Frontal cortex (tissue), 4 donors: ENCODE measurements around the gene ASF1B. TPM values are rescaled to one million over a fixed set of nuclear protein-coding genes. Genes with fewer than 3 reads are reported as not detected.
"Not testable (repeated sequence)": the region's sequence is repeated elsewhere in the genome, so short reads cannot be mapped to it uniquely, and the experiment has no call there.

Experiments used
- DNase-seq, 2 donors: peaks; one replicate each; pipeline ENCODE4 v3.0.0; 2012; ENCODE audit warnings: low spot score in 2 of 2
- FAIRE-seq: peaks from 2 replicates; lab custom pipeline; 2012; peaks lifted over from hg19 to GRCh38; lab: Jason Lieb, UNC
- total RNA-seq: library from RNA; depleted of rRNA; stranded (reverse); fragments of >200 nt; gene quantifications from one replicate; pipeline ENCODE4 v1.2.3, GENCODE V29; 2014
- donor health status: control.
- donor health status: control.
- donor health status: control.

The ASF1B gene
- total RNA-seq: 1.2 TPM

GRCh38 chr19:14136509-14137281, at the start of gene ASF1B:
TSS of gene ASF1B (minus strand) at chr19:14136589. CDS start at chr19:14136456, 133 bp downstream.
- peak; percentile 91 for FAIRE-seq
- DNase-seq: peak; percentile 97

DNA sequence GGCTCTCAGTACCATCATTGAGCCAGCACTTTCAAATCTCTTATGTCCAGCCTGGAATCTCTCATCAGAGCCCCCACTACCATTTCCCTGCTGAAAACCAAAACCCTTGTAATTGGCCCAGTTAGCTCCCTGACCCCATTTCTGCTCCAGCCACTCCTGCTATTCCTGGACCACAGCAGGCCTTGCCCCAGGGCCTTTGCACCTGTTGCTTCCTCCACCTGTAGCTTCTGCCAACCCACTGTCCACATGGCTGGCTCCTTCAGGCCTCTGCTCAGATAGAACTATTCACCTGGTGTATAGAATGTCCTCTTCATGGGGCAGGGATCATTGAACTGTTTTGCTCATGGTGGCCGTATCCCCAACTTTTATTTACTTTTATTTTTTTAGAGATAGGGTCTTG, 49.3 kb upstream of the ASF1B start:
- DNase-seq, FAIRE-seq: not testable (repeated sequence)

- DNase-seq: no peak
- no peak for FAIRE-seq
Observed at GRCh38 chr19:14185158-14185557, 48.8 kb upstream of the ASF1B start.

DNA sequence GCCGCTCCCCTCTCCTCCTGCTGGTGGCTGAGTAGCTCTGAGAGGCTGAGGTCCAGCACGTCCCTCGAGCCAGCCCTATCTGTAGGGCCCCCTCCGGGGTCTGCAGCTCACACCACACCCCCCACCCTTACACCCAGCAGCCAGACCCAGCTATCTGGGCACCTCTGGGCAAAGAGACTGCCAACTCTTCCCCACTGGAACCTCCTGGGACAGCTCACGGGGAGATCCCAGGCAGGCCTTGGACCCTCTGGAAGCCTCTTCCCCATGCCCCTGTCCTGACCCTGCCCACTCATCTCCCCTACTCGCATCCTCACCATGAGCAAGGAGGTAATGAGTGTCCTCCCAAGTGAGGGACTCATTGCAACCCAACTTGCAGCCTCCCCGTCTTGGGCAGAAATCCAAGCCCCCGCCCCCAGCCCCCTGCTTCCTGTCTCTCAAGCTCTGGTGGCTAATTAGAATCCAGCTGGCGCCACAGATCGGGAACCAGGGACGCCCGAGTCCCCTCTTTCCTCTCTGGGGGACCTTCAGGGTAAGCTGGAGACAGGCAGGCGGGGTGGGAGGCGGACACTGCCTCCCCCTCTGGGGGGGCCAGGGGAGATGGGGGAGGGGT, 47.5 kb upstream of the ASF1B start:
- DNase-seq: no peak
- FAIRE-seq: no peak

DNA sequence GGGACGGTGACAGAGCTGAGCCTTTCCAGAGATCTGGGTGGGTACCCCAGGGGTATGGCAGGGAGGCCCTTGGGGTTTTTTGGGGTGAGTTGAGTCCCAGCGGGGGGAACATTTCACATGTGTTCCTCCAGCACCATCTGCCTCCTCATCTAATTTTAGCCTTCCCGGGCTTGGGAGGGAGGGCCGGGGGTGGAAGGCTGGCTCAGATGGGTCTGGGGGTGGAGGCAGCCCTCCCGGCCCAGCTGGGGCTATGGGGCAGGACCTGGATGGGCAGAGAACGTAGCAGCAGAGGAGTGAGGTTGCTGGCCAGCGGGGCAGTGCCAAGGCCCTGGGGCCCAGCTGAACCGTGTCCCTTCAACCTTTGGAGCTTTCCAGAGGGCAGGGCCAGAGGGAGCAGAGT, 46.1 kb upstream of the ASF1B start:
- DNase-seq: peak in 1 of 2 donors; percentile 48
- no peak for FAIRE-seq

DNA sequence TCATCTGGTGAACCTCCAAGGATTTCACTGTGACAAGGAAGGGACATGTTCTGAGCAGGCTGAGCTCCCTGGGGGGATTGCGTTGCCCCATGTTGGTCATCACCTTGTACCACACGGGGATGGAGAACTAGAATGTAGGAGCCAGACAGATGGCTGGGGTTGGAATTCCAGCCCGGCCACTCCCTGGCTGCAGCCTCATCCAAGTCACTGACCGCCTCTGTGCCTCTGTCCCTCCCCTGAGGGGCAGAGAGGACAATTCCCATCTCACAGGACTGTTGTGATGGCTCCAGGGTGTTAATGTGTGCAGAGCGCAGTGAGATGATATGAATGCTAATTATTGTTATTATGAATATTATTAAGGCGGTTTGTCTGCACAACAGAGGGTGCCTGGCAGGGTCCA, 45.5 kb upstream of the ASF1B start:
- peak in 1 of 2 donors; percentile 14 for DNase-seq
- FAIRE-seq: no peak

- not testable (repeated sequence) for FAIRE-seq, DNase-seq
Observed at GRCh38 chr19:14181199-14181598, 44.8 kb upstream of the ASF1B start.

DNA sequence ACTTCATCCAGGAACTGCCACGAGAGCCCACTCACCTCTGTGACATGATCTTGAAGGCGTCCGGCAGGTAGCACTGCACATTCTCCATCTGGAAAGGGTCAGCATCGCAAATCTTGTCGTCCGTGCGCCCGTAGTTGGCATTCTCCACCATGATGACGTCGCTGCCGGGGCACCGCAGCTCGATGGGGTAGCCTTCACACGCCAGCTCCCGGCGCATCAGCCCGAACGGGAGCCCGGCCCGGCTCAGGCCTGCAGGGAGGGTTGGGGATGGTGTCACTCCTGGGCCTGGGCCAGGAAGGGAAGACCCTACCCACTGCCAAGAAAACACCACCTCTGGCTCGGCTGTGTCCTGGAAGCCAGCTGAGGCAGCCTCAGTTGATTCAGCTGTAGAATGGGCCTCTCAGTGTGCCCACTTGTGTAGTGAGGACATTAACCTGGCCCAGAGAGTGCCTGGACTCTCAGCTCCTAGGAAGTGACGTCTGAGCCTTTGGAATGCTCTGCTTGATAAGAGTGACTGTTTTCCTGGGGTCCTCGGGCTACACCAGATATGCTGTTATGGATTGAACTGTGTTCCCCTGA, 41.2 kb upstream of the ASF1B start:
- no peak for FAIRE-seq
- no peak for DNase-seq

GRCh38 chr19:14175351-14175792, 39.0 kb upstream of the ASF1B start:
- no peak for FAIRE-seq
- no peak for DNase-seq

GRCh38 chr19:14174883-14175282, 38.5 kb upstream of the ASF1B start:
- DNase-seq: no peak
- FAIRE-seq: no peak

- DNase-seq (no peak), FAIRE-seq (no peak)
Observed at GRCh38 chr19:14168993-14169392, 32.6 kb upstream of the ASF1B start.

DNA sequence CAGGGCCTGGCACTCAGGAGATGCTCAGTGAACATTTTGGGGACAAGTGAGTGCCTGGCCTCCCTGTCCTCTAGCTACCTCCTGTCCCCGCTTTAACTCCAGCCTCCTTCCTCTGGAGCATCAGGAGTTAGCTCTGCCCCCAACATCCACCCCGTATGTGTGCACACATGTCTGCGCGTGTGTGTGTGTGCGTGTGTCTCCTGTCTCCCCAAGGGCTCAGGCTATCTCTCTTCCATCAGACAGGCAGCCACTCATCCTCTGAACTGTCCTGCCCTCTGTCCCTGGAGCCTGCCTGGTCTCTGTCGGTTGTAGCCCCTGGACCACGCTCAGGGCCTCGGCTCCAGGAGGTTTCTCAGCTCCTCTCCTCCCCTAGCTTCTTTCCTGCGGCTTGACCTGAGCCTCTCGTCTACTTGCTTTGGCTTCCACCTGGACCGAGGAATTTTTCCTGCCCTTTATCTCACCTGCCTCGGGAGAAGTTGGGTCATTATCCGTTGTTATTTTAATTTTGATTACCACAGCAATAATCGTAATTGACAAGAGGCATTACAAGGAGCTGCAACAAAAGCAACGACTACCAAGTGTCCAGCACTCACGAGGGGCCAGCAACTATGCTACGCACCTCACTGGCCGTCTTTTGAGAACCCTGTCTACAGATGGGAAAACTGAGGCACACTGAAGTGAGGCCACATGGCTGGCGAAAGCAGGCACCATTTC, 32.0 kb upstream of the ASF1B start:
- DNase-seq: no peak
- FAIRE-seq: no peak

DNA sequence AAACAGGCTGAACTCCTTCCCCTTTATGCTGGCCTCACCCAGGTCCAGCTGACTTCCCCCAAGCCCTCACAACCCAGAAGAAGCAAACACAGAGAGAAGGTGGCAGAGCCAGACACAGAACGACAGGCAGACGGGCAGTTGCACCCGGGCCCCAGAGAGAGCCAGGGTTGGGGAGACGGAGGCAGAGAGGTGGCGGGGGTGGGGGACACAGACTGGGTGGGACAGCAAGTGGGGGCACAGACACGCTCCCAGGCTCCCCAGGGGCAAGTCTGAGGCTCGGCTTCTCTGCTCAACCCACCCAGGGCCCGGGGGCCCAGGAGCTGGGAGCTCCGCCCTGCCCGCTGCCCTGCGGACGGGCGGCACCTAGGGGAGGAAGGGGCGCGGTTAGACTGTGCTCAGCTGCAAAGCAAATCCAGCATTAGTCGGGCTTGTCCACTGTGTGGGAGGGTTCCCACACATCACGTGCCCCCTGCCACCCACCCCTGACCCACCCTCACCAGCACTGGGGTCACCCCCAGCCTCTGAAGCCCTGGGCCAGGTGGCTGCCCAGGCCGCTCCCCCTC, 31.3 kb upstream of the ASF1B start:
- no peak for FAIRE-seq
- DNase-seq: no peak

GRCh38 chr19:14166999-14167575, 30.7 kb upstream of the ASF1B start:
- DNase-seq (no peak), FAIRE-seq (no peak)

DNA sequence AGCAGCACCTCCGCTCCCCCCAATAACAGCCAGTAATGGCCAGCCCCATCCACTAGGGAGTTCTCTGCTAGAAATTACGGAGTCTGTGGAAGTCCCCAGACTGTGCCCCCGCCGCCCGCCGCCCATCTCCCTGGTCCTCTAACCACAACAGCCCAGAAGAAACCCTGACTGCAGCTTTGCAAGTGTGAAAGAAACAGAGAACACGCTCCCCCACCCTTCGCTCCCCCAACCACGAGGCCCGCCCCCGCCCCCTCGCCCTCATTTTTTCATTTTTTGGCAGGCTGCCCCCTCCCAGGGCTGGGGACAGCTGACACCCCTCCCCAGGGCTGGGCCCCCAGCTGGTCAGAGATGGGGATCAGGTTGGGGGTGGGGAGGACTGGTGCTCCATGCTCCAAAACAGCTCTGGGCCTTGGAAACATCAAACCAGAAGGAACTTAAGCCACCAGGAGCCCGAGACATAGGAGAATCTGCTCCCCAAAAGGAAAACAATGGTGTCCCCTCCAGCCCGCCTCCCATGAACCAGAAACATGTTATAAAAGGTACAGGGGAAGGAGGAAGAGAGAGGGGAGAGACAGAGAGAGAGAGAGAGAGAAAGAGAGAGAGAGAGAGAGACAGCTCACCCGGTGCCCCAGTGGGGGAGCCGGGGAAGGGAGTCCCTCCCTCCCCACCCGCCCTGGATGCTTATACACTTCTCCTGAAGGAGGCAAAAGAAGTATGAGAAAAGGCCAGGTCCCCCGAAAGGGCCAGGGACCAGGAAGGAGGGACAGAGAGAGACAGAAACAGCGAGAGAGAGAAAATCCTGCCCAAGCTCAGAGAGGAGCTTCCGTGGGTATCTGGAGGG, 29.8 kb upstream of the ASF1B start:
- no peak for DNase-seq
- no peak for FAIRE-seq

DNA sequence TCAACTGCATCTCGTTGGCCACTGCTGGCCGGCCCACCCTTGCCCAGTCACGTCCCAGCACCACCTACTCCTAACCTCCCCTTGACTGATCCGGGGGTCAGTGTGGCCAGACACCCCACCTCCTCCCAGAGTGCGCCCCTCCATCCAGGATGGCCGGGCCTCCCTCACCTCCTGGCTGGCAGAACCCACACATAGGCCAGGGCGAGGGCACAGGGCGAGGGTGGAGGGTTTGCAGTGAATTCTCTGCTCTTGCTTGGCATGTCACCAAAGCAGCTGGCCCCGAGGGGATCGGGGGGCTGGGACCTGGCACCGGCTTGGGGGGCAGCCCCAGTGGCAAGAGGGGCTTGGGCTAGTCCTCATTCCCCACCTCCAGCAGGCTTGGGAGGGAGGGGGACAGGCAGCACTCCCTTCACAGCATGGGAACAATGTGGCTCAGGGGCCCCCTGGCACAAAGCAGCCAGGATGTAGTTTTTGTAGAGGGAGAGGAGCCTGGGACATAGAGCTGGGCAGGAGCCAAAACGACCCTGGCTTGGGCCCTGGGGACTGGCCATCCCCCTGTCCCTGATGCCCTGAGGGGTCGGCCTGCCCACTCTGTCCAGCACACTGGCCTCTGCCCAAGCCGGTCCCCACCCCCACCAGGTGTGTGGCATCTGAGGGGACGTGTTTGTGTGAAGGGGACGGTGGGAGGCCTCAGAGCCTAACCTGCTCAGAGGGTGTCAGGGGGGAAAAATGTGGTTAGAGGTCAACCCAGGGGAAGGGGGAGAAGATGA, 28.5 kb upstream of the ASF1B start:
- no peak for FAIRE-seq
- no peak for DNase-seq

DNA sequence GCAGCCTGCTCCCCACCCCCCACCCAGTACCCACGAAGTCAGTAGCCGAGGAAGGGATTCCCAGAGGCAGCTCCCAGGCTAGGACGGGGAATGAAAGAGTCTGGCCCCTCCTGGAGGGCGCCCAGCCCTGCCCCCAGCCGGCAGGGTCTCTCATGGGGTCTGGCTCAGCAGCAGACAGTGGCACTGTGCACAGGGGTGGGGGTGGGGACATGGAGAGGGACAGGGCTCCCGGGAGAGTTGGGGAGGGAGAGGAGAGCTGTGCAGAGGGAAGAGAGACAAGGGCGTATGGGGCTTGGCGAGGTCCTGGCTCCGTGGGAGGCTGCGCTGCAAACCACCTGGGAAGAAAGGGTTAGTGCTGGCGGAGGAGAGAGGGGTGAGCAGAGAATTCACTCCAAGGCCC, 27.7 kb upstream of the ASF1B start:
- no peak for DNase-seq
- no peak for FAIRE-seq

- no peak for FAIRE-seq
- no peak for DNase-seq
Observed at GRCh38 chr19:14162871-14163297, 26.5 kb upstream of the ASF1B start.
